ENCODE measurements around the gene LNPK. TPM values are rescaled to one million over a fixed set of nuclear protein-coding genes. Genes with fewer than 3 reads are reported as not detected.

Gene LNPK
- polyA plus RNA-seq, 1 donor (not counting 4 experiments of a cell fraction or from before 2014, with no cell fraction given): 32.1 TPM

- Histone ChIP-seq H3K27me3 (ENCODE audit: control insufficient read depth, extremely low read depth, insufficient read depth, low read length) (no peaks in the 10 kb centered on the region), H3K9me3 (ENCODE audit: control insufficient read depth, low read depth, low read length) (no peaks in the 10 kb centered on the region), H3K79me2 (ENCODE audit: control insufficient read depth, insufficient read depth, low read length) (no peaks in the 10 kb centered on the region), H3K4me2 (ENCODE audit: control insufficient read depth, extremely low read depth, insufficient read depth, low read depth, low read length) (no peak overlapping the region), H3K4me3 (ENCODE audit: control insufficient read depth in 2 of 3, extremely low read depth in 1 of 3, insufficient read depth in 2 of 3, low read depth in 1 of 3, low read length in 3 of 3) (no peak overlapping the region), H3K4me1 (ENCODE audit: control insufficient read depth, extremely low read depth, insufficient read depth, low read length) (no peaks in the 10 kb centered on the region), H3K36me3 (ENCODE audit: control insufficient read depth in 2 of 2, extremely low read depth in 1 of 2, insufficient read depth in 2 of 2, low read length in 2 of 2) (peaks cover 0 to 4% of the 10 kb centered on the region in 2 experiments), H3K9me1 (ENCODE audit: control insufficient read depth, extremely low read depth, insufficient read depth, low read length) (no peaks in the 10 kb centered on the region), H3K27ac (ENCODE audit: control insufficient read depth, insufficient read depth, low read length) (no peak overlapping the region), H3K9ac (ENCODE audit: control insufficient read depth, extremely low read depth, insufficient read depth, low read length) (no peak overlapping the region), H2AFZ (ENCODE audit: control insufficient read depth, low read length) (no peak overlapping the region), H4K20me1 (ENCODE audit: control insufficient read depth, extremely low read depth, insufficient read depth, low read length) (no peaks in the 10 kb centered on the region)
- TF ChIP-seq CTCF (optimal IDR thresholded peaks at IDR 0.05 in 1 of 3, IDR thresholded peaks at IDR 0.05 in 1 of 3, conservative IDR thresholded peaks at IDR 0.05 in 1 of 3; ENCODE audit: extremely low read depth in 1 of 3, insufficient read depth in 2 of 3, low read length in 3 of 3) (no peak), EZH2 (IDR thresholded peaks at IDR 0.05; ENCODE audit: low read length) (no peak)
- FAIRE-seq (no peak), DNase-seq (ENCODE audit: low read depth, low spot score) (no peak)
- dilution Hi-C loops (cut with MboI; ENCODE audit: extremely low pct_ligation_motif_present, low sequenced_read_pairs): no loop called here
Observed at GRCh38 chr2:175948191-175948590, 53.9 kb downstream of the LNPK start.

GRCh38 chr2:175947073-175947472 lies 55.0 kb downstream of the LNPK start:
- no peak for FAIRE-seq
- Histone ChIP-seq H3K4me2 (ENCODE audit: control insufficient read depth, extremely low read depth, insufficient read depth, low read depth, low read length) (no peak overlapping the region), H3K79me2 (ENCODE audit: control insufficient read depth, insufficient read depth, low read length) (no peaks in the 10 kb centered on the region), H3K4me3 (ENCODE audit: control insufficient read depth in 2 of 3, extremely low read depth in 1 of 3, insufficient read depth in 2 of 3, low read depth in 1 of 3, low read length in 3 of 3) (no peak overlapping the region), H3K4me1 (ENCODE audit: control insufficient read depth, extremely low read depth, insufficient read depth, low read length) (no peaks in the 10 kb centered on the region), H3K9ac (ENCODE audit: control insufficient read depth, extremely low read depth, insufficient read depth, low read length) (no peak overlapping the region), H3K27ac (ENCODE audit: control insufficient read depth, insufficient read depth, low read length) (no peak overlapping the region), H3K36me3 (ENCODE audit: control insufficient read depth in 2 of 2, extremely low read depth in 1 of 2, insufficient read depth in 2 of 2, low read length in 2 of 2) (peaks cover 0 to 4% of the 10 kb centered on the region in 2 experiments), H3K27me3 (ENCODE audit: control insufficient read depth, extremely low read depth, insufficient read depth, low read length) (no peaks in the 10 kb centered on the region), H4K20me1 (ENCODE audit: control insufficient read depth, extremely low read depth, insufficient read depth, low read length) (no peaks in the 10 kb centered on the region), H2AFZ (ENCODE audit: control insufficient read depth, low read length) (no peak overlapping the region), H3K9me1 (ENCODE audit: control insufficient read depth, extremely low read depth, insufficient read depth, low read length) (no peaks in the 10 kb centered on the region), H3K9me3 (ENCODE audit: control insufficient read depth, low read depth, low read length) (no peaks in the 10 kb centered on the region)
- DNase-seq (ENCODE audit: low read depth, low spot score): no peak
- no peak for TF ChIP-seq EZH2 (IDR thresholded peaks at IDR 0.05; ENCODE audit: low read length)
- TF ChIP-seq CTCF (optimal IDR thresholded peaks at IDR 0.05 in 1 of 3, IDR thresholded peaks at IDR 0.05 in 1 of 3, conservative IDR thresholded peaks at IDR 0.05 in 1 of 3; ENCODE audit: extremely low read depth in 1 of 3, insufficient read depth in 2 of 3, low read length in 3 of 3): no peak
- dilution Hi-C loops (cut with MboI; ENCODE audit: extremely low pct_ligation_motif_present, low sequenced_read_pairs): no loop called here

Data from keratinocyte (primary cell).